ENCODE data around the gene CLK3.
"Not testable (repeated sequence)": the region's sequence is repeated elsewhere in the genome, so short reads cannot be mapped to it uniquely, and the experiment has no call there.

The CLK3 gene

DNA sequence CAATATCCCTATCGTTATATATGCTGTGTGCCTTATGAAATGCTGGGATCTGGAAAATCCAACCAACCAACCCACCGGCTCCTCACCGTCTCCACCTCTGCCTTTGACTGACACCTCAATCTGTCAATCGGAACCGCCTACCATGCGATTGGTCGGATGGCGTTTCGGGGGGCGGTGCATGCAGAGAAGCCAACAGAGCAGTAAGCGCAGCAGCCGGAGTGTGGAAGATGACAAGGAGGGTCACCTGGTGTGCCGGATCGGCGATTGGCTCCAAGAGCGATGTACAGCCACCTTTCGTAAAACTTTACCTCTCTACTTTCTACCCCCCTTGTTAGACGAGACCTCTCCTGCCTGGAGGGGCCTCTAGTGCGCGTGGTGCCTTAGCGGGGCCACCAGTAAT is 6.3 kb downstream of the CLK3 start:
- DNase-seq, result no peak

DNA sequence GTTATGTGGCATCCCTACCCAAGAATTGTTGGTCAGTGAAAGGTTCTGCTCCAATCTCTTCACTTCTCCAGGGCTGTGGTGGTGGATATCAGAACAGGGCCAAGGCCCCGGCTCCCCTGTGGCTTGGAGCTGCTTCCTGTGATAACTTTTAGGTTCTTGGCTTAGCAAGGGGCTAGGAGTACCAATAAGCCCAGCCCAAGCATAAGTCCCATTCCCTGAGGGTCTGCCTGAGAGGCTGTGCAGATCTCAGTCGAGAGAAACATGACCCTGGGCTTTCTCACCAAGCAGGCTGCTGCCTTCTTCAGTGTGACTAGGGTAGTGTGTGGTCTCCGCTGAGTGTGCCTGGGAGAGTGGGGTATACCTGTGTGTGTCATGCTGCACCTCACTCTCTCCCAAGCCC is 7.1 kb downstream of the CLK3 start:
- DNase-seq, result no peak

DNA sequence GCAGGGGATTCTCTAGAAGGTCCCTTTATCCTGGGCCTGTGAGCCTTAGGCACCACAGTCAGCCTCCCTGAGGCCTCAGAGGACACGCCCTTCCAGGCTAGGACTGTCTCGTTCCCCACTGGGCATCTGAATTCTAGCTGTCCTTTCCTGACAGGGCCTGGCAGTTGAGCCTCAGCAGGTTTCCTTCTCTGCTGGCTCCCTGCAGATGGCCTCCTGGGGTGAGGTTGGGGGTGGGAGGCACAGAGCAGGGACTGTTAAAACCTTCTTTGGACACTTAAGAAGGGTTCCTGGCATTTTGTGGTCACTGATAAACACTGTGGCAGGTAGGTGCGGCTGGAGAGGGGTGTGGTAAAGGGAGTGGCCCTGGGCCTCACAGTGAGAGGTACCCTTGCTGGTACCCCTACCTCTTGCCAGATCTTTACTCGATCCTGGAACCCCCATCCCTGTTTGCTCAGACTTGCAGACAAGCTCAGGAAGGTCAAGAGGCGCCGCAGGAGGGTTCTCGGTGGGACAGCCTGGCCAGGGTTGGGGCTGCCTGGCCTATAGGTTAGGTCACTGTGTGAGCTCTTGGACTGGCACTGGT is 8.5 kb downstream of the CLK3 start:
- DNase-seq, result no peak

DNA sequence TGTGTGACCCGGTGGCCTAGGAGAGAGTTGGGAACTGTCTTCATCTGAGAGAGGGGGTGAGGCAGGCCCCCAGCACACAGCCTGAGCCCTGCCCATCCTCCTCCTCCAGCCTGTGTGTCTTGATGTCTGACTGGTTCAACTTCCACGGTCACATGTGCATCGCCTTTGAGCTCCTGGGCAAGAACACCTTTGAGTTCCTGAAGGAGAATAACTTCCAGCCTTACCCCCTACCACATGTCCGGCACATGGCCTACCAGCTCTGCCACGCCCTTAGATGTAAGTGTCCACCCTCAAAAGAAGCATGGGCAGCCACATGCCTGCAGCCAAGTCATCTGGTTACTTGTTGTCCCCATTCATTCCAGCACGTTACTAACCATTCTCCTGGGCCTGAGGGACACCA is 10.1 kb downstream of the CLK3 start:
- no peak for DNase-seq

DNA sequence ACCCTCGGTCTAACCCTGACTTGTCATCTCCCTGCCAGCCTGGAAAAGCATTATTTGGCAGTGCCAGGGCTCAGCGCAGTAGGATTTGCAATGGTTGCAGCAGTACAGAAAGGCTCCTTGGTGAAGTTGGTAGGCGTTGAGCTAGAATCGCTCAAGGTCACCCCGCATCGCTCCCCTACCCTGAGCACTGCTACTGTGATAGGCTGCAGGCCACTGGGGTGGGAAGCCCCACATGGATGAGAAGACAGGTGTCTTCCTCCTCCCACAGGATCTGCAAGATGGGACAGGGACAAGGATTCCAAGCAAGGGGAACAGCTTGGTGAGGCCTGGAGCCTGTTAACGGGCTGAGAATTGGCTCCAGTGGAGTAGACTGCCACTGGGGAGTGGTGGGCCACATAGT is 10.7 kb downstream of the CLK3 start:
- no peak for DNase-seq

DNA sequence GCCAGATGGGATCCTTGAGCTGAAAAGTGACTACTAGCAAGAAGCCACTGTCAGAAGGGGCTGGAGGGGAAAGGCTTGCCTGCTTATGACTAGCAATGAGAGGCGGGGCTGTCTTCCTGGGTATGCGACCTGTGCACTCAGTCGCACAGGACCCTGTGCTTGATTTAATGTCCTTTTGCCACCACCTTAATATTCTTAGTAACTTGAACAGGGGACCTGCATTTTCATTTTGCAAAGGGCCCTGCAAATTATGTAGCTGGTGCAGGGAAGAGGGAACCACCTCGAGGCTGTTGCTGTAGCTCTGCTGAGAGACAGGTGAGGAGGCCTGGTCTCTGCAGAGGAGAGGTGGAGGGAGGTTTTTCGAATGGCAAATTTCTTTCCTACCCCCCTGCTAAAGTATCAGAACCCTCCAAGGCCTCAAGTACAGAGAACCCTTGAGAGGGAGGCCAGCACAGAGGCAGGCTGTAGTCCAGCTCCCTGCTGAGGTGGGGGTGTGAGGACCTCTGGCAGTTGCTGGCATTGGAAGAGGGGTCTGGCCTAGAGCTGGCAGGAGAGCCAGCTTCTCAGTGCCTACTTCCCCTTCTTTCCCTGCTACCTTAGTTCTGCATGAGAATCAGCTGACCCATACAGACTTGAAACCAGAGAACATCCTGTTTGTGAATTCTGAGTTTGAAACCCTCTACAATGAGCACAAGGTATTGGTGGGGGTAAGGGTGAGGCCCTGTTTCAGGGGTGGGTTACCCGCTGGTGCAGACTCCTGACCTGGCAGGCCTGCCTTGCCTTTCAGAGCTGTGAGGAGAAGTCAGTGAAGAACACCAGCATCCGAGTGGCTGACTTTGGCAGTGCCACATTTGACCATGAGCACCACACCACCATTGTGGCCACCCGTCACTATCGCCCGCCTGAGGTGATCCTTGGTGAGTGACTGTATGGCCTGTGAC is 11.4 kb downstream of the CLK3 start:
- DNase-seq, result no peak

DNA sequence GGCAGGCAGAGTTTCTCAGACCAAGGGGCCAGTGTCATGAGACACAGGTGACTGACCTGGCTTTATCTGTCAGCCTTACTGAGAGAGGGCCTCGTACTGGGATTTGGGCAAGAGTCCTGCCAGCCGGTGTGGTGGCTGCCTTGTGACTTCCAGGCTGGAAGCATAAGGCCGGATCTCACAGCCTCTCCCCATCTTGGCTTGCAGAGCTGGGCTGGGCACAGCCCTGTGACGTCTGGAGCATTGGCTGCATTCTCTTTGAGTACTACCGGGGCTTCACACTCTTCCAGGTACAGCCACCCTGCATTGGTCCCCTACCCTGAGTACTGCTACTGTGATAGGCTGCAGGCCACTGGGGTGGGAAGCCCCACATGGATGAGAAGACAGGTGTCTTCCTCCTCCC is 12.1 kb downstream of the CLK3 start:
- no peak for DNase-seq

DNA sequence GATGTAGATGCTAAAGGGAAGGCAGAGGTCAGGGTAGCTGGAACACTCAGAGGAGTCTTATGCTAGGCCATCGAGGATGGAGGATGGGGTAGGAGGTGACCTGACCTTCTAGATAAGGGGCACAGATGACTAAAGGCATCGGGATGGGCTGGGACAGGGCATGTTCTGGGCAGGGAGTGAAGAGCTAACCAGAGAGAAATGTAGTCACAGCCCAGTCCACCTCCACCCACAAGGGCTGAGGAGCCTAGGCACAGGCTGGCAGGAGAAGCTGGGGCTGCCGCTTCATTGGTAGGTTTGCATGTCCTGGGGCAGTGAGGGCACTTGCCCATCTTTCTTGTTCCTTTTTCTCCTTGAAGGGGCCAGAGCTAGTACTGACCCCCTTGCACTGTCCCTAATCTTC is 12.6 kb downstream of the CLK3 start:
- DNase-seq, result no peak

DNA sequence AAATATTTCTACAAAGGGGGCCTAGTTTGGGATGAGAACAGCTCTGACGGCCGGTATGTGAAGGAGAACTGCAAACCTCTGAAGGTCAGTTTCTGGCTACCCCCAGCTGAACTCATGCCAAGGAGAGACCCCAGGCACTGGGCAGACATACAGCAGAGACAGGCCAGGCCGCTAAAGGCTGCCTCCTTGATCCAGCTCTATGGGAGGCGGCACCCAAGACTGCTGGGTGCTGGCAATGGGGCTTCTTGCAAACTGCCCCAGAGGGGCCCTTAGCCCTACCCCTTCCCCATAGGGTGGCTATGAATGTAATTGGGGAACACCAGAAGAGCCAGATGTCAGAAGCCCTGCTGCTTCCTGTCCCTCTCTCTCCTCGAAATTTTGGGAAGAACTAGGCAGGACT is 13.3 kb downstream of the CLK3 start:
- no peak for DNase-seq

DNA sequence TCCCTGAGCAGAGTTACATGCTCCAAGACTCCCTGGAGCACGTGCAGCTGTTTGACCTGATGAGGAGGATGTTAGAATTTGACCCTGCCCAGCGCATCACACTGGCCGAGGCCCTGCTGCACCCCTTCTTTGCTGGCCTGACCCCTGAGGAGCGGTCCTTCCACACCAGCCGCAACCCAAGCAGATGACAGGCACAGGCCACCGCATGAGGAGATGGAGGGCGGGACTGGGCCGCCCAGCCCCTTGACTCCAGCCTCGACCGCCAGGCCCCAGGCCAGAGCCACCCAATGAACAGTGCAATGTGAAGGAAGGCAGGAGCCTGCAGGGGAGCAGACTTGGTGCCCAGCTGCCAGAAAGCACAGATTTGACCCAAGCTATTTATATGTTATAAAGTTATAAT is 14.1 kb downstream of the CLK3 start:
- DNase-seq, result not testable (repeated sequence)

DNA sequence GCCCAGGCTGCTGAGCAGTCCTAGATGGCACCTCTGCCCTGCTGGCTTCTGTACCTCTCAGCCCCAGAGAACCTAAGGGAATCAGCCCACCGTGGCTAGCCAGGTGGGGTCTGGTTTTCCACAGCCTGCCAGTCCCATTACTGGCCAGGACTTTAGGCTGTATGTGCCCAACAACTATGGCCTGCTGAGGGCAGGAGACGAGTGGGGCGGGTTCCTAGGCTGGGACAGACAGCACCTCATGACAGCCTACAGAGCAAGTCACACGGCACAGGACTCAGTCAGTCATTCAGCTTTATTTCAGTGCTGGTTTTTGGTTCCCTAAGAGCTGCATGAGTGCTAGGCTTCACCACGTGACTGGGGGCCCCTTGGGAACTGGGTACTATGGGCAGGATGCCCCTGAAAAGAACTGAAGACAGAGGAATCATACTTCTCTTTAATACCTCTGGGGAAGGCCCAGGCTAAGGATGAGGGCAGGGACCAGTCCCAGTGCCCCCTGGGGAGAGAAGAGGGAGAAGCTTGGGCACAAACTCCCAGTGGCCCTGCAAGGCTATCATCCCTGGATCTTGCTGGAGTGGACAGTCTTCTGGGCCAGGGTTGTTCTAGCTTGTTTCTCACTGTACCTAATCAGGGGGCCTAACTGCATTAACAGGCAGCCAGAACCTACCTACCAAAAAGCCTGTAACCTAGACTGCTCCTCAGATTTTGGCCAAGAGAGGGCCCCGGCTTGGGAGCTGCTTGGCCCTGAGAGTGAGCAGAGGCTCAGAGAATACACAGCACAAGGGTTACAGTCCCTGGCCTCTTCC is 14.8 kb downstream of the CLK3 start:
- DNase-seq, result no peak

DNA sequence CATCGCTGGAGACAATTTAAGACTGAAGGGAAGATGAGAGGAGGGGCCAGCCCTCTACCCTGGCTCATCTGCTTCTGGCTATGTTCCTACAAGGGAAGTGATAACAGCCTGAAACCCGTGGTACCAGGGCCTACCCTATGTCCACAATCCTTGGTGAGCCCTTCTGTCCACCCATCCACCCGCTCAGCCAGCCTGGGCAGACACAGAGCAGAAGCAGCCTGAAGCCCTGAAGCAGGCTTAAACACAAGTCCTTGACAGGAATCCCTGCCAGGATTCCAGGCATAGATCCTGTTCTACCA is 15.4 kb downstream of the CLK3 start:
- DNase-seq, result no peak

DNA sequence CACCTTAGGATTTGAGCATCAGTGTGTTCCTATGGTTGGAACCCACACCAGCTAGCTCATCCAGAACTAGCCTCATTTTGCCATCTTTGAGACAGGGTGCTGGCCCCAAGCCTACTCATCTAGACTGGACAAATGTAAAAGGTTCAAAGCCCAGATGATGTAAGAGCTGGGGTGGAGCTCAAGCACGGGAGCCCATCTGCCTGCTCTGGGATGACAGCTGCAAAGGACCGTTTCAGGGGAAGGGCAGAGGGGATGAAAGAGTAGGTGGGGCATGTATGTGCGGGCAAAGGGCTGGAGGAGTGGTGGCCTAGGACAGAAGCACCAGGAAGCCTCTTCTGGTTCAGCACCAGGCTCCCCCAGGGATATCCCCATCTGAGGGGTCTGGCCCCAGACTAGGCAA is 15.8 kb downstream of the CLK3 start:
- no peak for DNase-seq

DNA sequence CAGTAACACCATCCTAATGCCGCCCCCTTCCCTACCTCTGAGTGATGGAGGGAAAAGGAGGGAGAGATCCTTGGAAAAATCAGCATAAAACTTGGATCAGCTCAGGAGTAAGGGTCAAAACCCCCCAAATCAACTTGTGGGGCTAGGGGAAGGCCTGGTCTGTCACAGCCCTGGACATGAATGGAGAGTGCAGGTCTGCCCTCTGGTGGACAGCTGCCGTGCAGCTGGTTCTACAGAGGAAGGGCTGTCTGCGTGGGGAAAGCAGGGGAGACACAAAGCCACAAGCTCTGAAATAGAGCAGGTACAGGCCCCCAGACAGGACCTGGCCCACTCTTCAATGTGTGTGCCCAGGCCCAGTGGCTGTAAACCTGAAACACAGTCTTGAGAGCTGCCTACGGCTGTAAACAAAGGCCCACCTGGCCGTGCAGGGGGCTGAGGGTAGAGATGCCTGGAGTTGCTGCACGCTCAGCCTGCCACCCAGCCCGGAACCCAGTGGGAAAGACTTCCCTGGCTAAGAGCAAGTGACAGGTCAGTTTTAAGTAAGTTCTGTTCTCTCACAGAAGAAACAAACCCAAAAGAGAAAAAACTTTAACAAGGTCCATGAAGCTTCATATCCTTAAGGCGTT is 16.4 kb downstream of the CLK3 start:
- DNase-seq, result no peak

DNA sequence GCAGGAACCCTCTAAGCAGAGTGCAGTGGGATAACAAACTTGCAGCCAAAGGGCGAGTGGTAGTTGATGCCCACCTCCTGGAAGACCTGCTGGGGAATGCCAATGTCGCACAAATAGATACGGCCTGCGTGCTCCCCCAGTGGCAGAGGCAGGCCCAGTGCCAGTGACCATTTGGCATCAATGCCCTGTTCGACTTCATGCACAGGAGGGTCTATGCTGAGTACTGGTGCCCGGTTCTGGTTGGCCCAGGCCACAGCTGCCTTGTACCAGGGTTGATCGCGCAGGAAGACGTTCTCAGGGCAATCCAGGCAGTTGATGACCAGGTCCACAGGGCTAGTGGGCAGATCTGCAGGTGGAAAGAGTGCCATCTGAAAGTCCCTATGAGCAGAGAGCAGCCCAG is 17.0 kb downstream of the CLK3 start:
- DNase-seq, result no peak

DNA sequence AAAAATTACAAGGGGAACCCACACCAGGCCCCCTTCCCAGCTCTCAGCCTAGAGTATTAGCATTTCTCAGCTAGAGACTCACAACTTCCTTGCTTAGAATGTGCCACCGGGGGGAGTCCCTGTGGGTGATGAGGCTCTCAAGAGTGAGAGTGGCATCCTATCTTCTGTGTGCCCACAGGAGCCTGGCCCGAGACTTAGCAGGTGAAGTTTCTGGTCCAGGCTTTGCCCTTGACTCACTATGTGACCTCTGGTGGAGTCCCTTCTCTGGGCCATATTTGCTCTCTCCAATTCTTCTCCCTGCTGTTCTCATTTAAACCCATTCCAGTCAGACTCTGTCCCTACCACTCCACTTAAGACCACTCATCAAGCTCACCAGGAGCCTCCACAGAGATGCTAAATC is 18.1 kb downstream of the CLK3 start:
- no peak for DNase-seq

DNA sequence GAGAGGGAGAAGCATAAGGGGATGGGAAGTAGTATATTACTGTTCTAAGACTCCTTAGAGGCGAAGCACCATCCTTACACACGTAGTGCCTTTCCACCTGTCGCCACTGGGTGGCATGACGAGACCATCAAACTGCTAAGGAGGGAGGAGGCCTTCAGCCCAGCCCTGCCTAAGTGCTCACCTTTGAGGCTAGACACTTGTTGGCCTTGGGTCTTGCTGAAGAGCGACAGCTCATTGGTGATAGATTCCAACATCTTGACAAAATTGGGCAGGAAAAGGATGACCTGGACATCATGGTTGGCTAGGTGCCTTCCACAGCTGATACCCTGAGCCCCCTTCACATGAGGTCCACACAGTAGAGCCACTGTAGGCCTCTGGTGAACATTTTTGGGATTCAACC is 19.6 kb downstream of the CLK3 start:
- DNase-seq, result peak; percentile 53

DNA sequence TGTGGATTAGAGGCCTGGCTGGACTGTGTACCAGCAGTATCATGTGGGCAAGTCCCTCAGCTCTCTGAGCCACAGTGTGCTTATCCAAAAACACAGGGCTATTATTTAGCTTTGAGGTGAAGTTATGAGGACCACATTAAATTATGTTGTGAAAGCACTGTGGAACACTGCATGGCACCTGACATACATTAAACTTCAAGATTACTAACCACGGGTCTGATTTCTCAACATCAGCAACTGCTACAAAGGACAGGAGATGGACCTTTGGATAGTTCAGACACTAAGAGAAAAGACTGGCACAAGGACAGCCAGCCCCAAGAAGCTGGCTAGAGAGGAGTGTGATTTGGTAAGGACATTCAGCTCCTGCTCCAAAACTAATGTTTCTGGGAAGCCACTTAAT is 21.3 kb downstream of the CLK3 start:
- DNase-seq, result no peak

DNA sequence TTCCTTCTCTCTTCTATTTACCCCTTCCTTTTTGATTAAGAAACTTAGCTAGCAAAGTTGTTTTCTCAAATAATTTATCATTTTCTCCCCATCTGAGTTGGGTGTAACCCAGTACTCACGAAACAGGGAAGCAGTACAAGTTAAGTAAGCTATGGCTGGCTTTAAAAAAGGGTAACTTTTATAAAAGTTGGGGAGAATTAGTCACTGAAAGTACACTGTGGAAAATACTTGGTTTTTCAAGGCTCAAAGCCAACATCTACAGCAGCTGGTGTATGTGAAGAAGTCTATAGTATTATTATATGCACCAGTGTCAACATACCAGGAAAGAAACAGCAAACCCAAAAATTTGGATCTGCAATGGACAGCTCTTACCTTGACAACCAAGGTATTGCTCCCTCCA is 25.5 kb downstream of the CLK3 start:
- no peak for DNase-seq

DNA sequence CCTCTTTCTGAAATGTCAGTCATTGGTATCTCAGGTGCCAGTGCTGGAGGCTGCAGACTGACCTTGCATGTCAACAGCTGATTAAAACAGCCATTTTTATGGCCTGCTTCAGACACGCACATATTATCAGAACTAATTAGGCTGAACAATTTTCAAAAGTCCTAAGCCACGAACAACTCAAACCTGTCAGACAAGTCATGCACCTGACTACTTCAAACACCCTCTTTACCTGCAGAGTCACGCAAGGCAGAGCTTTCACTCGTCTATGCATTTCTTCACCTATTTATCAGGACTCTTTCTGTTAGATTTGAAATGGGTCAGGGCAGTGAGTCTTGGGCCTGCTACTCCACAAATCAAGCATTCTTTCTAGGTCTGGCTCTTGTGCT is 26.7 kb downstream of the CLK3 start:
- no peak for DNase-seq

DNA sequence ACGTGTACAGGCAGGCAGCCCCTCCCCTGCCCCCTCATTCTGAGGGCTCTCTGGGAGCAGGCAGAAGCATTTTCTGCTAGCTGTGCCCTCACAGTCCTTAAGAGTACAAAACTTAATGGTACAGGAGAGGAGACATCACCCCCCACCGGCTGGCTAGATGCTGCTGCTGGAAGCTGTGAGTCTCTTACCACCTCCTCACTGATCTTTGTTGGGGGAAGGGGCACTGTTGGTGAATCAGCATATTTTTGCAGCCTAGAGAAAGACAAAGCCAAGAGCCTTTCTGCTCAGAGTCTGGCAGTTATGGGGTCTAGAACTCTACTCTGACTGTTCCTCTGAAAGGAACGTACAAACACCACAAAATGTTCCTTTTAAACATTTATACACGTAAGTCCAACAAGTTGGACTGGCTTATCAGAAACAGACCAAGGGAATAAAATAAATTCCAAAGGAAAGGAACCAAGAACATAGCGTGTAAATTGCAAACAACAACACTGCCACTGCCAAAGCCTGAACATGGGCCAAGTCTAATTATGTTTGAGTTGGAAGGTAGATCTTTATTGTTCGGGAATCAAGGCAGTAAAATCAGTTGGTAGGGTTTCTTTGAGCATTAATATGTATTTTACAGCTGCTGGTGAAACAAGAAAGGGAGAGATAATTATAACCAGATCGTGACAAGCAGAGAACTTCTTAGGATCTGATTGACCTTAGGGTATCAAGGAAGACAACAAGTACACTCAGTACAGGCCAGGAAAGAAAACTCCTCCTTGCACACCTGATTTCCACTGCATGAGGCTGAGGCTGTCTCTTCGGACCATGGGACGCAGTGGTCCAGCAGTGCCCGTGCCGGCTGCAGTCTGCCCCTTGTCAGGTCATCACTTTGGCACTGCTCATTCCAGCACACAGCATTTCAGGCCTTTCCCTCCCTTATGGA is 27.4 kb downstream of the CLK3 start:
- DNase-seq, result peak; percentile 18

DNA sequence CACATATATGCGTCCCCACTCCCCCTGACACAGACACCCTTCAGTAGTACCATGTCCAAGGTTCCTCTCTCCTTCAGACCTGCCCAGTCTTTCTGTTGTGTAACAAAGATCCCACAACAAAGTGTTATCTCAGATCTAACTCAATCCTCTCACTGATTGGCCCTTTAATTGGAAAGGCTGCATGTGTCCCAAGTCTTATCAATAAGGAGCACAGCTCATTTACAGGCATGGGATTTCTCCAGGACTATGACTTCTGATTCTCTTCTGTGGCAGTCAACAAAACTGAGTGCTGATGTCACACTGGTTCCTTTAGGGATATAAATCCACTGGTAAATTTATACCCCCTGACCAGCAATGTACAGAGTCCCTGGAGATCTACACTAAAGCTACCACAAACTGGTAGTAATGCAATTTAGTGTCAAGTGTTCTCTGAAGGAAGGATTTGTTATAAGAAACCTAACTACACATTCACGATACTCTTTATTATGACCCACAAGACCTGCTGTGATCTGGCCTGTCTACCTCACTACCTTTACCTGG is 28.1 kb downstream of the CLK3 start:
- no peak for DNase-seq
